Left hindlimb (tissue), 1 donor: ENCODE measurements around the gene BOLA1.

ENCODE experiments used
- DNase-seq: peaks from one replicate; pipeline ENCODE4 v3.0.0-alpha.2; 2018

The BOLA1 gene

DNA sequence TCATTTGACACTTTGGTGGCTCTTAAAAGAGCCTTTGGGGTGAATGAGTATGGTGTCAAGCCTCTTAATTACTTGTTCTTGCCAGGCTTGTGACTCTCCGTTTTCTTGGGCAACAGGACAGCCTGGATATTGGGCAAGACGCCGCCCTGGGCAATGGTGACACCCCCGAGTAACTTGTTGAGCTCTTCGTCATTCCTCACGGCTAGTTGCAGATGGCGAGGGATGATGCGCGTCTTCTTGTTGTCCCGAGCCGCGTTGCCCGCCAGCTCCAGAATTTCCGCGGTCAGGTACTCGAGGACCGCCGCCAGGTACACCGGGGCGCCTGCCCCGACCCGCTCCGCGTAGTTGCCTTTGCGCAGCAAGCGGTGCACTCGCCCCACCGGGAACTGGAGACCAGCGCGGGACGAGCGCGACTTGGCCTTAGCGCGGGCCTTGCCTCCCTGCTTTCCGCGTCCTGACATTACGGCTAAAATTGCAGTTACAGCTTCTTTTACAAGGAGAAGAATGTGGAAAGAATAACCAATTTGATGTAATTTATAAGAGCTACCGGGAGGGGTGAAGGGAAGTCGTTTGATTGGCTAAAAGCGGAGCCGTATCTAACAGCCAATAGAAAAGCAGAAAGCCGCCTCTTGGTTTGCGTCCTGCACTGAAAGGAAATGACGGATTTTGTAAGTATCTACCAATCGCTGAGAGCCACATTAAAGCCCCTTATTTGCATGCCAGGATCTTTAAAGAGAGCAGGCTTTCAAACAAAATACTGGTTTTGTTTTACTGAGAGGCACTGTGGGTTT lies 11.7 kb upstream of the BOLA1 start:
- DNase-seq = peak; percentile 89

DNA sequence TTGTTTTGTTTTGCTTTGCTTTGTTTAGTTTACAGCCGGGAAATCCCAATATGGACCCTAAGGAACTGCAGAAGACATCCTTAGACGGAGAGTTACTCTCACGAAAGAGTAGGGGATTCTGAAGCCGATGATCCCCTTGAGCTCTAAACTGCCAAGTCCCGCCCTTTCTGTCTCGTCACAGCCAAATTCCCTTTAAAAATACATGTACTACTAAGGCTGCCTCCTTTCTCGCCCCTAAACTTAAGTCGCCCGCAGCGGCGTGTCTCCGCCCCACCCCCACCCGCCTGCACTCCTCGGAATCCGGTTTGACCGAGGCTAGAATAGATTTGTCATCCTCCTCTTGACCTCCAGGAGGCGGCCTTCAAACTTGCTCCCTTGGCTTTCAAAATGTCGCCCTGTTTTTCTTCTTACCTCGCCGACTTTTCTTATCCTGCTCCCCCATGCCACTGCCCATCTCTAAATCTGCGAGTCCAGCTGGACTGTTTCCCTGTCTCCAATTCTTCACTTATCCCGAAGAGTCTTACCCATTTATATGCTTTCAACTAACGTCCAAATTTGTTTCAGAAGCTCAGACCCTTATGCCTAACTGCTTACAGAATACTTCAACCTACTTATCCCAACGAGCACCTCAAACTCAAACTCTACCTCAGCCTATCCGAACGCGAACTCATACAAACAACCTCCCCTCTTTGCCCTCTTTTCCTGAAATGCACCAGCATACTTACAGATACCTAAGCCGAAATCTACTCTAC lies 10.9 kb upstream of the BOLA1 start:
- DNase-seq = peak; percentile 93

DNA sequence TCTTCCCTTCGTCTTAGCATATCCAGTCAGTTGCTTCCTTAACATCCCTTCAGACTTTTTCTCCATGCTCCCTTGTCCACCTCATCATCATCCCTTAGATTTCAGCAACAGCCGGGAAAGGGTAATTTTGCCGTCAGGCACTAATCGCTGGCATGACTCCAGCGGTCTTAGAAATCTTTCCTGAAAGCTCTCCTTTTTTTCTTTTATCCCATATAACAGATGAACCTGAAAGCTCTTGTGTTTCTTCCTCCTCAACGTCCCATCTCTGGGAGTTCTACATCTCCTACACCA lies 10.4 kb upstream of the BOLA1 start:
- DNase-seq = peak; percentile 53

DNA sequence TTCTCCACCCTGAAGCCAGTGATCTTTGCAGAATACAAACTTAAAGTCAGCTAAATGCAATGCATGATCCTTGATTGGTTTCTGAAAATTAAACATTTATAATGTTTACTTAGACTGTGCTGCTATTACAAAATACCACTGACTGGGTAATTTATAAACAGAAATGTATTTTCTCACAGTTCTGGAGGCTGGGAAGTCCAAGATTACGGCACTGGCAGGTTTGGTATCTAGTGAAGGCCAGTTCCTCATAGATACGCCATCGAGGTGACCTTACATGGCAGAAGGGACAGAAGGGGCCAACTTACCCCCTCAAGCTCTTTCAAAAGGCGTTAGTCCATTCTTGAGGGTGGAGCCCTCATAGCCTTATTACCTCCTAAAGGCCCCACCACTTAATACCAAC lies 2.8 kb upstream of the BOLA1 start:
- no peak for DNase-seq

DNA sequence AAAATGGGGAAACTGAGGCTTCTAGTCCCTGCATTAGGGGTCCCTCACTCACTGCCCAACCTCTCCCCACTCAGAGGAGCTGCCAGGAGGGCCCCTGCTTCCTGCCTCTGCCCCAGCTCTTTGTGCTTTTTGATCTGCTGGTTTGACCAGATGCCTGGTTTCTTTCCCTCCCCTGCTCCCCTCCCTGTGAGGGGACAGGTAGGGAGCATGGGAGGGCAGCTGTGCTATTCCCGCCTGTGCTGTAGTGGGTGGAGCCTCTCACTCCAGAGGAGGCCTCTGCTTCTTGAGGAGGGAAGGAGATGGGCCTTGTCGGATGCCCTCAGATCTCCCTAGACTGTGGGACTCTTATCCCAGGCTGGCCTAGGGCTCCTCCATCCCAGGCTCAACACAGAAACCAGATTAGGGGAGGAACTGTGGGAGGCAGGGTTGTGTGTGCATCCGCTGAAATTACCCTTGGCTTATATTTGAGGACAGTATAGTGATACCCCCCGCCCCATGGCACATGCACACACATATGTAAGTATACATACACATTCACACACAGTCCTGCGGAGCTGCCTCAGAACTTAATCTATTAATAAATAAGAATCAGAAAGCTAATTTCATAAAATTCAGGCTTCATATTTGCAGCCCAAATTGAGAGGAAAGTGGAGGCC lies 4.6 kb downstream of the BOLA1 start:
- no peak for DNase-seq

DNA sequence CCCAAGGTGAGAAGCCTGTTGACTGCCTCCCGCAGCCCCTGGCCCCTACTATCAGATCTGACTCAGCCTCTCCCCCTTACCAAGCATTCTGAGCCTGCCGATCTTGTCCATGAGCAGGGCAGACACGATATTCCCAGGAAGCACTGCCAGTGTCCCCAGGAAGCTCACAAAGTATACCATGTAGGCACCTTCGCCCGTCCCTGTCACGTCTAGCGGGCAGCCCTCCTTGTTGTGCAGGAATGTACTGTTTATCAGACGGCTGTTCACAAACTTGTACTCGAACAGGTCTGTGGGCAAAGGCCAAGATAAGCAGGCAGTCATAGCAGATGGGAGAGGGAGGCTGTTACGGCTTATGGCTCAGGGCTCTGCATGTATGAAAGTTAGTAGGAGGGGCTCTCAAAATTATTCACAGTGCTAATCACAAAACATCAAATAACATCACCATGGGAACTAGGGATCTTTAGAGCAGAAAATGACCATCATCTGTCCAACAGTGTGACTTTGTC lies 7.3 kb downstream of the BOLA1 start:
- DNase-seq = no peak

DNA sequence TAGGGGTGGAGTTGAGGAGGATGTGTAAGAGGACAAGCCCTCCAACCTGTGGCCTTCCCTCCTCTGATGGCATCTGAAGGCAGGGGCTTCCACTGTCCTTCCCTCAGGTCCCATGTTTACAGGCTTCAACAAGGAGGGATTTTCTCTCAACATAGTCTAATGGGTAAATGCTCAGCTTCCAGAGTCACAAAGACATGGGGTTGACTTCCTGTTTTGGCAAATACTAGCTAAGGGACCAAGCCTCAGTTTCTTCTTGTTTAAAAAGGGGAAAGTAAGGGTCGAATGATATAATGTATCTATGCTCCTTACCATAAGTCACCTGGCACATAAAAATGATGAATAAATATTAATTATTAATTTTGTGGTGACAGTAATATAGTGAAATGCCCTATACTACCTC lies 15.2 kb downstream of the BOLA1 start:
- DNase-seq = no peak

DNA sequence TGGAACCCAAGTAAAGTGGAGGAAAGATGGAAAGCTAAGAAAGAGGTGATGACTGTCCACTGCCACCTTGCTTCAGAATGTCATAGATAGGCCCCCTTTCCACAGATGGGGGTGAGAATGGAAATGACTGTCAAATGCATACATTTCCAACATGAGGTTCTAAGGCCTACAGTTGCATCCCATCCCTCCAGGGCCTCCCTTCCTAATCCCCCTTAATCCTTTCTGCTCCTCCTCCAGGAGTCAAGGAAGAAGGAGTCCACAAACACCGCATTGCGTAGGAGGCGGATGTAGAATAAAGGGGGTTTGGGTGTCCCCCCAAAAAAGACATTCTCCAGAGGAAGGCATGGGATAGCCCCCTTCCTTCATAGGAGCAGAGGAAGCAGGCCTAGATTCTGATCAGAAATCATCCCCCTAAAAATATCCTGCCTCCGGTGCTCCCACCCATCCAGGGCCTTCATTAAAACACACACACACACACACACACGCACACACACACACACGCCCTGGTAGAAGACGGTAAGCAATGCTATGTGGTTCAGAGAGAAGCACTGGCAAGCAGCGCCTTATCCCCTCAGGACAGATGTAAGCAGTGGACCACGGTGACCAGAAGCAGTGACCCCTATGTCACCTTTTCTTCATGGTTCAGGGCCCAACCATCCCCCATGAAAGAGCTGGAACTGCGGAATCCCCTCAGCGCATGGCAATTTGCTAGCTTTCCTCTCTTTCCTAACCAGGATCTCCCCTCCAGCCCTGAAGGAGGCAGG lies 16.2 kb downstream of the BOLA1 start:
- DNase-seq = no peak

DNA sequence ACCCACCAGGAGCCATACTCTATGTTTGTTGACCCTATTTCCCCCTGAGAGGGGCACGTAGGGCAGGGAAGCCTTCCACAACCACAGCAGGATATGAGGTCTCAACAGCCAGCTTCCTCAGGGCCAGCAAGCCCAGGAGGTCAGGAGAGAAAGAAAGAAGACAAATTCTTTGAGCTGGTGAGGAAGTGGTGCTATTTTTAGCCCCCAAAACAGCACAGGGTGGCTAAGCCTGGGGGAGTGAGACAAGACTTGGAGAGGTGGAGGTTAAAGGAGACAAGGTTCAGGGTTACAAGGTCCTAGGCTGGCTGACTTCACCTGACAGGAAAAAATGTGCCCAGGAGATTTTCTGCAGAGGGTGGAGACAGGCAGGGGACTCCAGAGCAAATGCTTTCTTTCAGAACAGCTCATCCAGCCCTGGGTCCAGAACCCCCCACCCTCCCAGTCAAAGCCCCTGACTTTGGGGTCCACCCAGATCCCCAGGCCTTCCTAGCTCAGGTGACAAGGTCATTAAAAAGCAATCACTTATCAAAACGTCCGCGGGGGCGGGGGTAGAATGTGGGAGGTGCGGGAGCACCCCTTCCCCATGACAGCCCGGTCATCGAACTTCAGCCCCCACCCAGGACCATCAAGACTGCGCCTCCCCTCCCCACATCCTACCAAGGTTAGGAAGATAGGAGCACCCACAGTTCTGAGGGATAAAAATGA lies 17.0 kb downstream of the BOLA1 start:
- DNase-seq = no peak

DNA sequence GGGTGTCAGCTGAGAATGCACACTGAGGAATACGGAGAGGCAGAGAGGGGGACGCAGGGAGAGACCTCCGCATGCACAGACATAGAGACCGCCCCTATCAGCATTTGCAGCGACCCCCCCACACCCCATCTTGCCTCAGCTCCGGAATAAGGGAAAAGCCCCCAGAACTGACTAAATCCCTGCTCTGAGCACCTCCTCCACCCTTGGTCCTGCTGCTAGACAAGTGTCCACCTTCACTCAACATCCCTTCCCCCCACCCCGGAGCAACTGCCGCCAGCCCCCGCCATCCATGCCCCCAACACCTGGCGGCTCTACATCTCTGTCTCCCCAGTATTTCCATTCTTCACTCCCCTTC lies 17.5 kb downstream of the BOLA1 start:
- no peak for DNase-seq

DNA sequence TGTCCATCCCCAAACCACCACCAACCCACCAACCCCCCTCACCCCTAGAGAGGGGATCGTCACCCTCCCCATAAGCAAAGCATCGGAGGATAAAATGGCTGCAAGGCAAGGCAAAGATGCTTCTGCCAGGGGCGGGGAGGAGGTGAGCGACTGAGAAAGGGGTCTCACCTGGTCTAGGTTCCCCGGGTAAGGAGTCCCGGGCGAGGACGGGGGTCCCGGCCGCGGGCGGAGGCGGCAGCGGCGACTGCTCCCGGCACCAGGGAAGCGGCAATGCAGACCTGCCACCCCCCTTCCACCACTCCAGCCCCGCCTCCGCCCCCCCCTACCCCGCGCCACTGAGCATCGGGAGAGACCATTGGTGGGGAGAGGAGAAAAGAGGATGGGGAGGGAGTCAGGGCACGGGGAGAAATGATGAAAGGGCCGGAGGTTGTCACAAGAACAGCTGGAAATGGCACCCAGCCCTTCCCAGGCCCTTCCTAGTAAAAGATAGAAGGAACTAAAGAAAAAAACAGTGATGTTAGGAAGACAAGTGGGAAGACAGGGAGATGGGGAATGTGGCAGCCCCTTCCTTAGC lies 18.3 kb downstream of the BOLA1 start, which contains the start of gene SV2A:
Gene SV2A, minus strand, starts transcription at position 274 of the 574 bp plus-strand sequence. CDS start 4,004 bp downstream, outside the sequence.
- DNase-seq = peak; percentile 81

DNA sequence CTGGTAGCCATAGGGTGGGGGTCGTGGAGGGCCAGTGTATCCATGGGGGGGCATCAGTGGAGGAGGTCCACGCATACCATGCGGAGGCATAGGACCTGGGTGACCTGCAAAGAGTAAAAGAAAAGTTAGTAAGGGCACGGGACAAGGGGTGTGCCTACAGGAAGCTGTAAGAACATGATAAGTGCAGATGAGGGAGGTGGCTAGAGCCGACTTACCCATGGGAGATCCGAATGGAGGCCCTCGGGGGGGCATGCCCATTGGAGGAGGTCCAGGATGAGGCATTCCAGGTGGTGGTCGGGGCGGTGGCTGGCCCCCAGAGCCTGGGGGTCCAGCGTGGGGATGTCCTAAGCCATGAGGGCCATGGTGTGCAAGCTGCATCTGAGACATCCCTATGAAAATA lies 24.3 kb downstream of the BOLA1 start:
- no peak for DNase-seq

DNA sequence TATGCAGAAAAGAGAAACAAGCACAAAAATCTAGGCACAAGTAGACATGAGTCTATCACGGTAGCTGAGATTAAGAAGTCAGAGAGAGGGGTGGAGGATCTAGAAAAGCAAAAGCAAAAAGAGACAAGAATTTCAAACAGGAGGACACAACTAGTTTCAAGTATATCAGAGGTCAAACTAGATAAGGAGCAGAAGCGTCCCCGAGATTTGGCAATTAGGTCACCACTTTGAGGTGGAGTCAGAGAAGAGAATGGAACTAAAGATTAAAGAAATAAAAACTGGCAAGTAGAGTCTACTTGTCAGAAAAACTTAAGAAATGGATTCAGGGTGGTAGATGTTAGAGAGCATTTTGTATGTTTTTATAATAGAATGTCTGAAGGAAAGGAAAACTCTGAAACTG lies 26.0 kb downstream of the BOLA1 start:
- no peak for DNase-seq

DNA sequence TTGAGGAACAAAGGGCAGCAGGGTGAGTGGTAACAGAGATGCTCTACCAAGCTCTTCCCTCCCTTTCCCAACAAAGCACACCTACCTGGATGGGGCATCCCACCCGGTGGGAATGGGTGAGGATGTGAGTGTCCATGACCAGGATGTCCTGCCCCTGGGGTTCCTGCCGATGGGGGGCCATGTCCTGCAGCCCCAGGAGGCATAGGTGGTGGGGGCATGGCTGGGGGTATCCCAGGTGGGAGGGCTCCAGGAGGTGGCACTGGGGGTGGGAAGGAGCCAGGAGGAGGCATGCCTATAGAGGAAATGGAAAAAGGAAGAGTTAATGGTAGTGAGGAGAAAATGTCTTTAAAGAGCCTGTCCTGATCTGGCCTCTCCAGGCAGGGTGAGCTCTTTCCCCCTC lies 26.4 kb downstream of the BOLA1 start:
- no peak for DNase-seq

DNA sequence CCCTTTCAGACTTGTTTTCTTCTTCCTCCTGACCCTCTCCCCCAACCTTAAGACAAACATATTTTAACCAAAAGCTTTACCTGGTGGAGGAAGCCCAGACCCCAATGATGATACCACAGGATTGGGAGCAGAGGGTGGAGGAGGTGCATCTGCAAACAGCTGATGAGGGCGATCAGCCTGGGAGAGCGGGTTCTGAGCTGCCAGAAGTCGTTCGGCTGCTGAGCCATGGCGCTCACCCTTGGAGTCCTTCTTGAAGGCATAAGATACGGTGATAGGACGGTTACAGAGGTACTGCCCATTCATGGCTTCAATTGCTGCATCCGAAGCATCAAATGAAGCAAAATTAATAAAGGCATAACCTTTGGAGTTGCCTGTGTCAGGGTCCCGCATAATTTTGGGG lies 26.9 kb downstream of the BOLA1 start:
- no peak for DNase-seq

DNA sequence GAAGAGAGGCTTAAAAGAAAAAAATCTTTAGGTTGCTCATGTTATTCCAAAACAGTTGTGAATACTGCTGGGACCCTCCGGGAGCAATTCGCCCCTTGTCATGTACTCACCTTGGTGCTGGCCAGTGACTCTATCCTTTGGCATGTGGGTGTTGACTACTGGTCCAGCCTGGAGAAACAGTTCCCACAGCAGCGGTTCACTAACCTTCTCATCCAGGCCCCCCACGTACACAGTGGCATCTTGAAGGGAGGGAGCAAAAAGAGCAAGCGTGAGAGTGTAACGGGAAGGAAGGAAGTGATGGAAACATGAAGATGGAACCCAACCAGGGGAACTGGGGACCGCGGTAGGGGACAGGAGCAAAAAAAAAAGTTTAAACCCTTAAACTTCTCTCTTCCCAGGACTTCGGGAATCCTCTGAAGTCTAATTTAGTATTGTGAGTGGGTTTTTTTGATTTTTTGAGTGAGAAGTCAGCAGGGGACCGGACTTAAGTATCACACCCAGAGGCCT lies 27.7 kb downstream of the BOLA1 start:
- DNase-seq = no peak

DNA sequence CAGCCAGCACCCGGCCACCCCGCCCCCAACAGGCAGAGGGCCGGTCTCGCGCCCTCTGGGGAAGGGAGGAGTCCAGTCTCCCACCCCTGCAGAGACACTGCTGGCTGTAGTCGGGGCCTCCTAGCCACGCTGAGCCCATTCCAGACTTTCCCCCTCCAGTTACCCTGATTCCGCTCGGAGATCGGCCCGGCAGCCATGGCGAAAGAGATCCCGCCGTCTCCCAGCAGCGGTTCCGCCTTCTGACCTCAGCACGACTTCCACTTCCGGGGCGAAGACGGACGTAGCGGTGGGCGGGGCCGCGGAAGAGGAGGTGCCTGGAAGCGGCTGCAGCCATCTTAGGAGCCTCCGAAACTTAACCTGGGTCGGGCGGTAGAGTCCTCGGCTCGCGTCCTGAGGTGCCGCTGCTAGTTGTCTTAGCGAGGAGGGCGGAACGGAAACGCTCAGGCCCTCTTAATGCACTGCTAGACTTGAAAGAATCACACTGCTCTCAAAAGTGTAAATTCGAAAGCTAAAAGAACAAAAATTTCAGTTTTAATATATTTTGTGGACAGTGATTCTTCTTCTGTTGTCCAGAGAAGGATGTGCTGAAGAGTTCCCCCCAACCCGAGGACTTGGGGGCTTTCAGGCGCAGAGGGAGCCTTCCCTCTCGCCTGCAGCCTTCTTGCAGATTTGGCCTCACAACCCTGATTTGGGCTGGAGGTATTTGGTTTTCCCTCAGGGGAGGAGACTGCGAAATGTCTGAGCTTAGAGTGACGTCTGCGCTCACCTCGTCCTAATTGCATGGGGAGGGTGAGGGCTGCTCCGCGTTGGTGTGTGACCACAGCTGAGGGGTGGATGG lies 28.4 kb downstream of the BOLA1 start, which contains the start of gene SF3B4:
Gene SF3B4, minus strand, starts transcription at position 241 of the 838 bp plus-strand sequence. Its CDS starts 44 bp downstream, at position 197.
- DNase-seq = peak; percentile 97

DNA sequence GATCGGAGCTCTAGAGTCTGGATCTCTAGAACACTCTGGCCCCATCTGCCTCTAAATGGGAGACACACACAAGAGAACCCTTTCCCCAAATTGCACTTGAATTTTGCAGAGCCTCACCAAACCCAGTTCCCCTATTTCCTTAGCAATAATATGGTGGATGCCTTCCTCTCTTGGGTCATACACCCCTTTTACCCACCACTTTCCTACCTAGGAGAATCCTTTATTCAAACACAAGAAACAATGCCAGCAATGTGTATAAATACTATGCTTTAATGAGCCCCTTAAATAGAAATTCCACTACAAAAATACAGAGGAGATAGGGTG lies 29.0 kb downstream of the BOLA1 start:
- no peak for DNase-seq

DNA sequence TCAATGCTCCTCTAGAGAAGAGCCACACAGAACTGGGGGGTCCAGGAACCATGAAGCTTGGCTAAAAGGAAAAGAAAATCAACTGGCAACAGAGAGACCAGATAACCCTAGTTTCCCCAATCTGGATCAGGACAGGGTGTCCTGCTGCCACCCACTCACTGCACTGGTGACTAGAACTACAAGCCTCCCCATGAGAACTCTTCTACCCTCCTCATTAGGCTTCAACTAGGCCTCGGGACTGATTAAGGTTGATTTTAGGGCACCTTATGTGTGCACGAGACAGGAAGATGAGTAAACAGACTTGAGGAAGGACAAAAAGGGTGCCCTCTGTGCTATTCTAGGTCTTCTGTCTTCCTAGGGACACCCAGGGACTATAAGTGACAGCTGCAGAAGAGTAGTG lies 30.5 kb downstream of the BOLA1 start:
- no peak for DNase-seq

DNA sequence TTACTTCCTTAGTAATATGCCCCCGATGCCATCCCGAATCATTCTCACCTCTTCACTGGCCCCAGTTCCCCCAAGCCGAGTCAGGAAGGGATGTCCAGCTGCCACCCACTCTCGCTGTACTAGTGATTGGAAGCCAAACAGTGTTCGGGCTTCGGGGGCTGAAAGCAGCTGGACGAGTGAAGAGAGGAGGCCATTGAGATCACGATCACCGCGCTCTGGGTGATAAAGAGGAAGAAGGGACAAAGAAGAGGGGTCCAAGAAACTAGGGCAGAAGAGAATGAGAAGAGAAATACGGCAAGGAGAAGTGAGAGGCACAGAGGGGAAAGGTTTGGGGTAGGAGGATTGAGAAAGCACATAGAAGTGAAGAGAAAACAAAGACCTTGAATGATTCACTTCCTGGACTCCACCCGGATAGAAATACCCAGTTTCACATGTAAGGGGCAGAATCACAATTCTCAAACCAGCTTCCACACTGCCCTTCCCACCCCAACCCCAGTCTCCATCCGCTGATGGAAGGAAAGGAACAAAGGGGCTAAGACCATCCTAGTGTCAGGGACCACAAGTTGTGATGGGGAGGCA lies 31.9 kb downstream of the BOLA1 start:
- no peak for DNase-seq

DNA sequence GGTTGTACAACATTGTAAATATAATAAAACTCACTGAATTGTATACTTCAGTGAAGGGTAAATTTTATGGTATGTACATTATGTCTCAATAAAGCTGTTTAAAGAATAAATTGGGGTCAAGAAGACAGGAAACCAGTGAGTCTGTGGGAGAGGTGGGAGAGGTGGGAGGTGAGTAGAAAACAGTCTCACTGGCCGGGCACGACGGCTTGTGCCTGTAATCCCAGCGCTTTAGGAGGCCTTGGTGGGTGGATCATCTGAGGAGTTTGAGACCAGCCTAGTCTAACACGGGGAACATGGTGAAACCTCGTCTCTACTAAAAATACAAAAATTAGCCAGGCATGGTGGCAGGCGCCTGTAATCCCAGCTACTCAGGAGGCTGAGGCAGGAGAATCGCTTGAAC lies 33.1 kb downstream of the BOLA1 start:
- no peak for DNase-seq
